ENCODE results near the gene MAN2B2. TPM values are rescaled to one million over a fixed set of nuclear protein-coding genes. Genes with fewer than 3 reads are reported as not detected.

Gene MAN2B2
- total and polyA plus RNA-seq, 9 of the 15 experiments (the other 6 are each of a cell fraction or from before 2014, with no cell fraction given): 0.21 to 8.8 (median 3.7) TPM

DNA sequence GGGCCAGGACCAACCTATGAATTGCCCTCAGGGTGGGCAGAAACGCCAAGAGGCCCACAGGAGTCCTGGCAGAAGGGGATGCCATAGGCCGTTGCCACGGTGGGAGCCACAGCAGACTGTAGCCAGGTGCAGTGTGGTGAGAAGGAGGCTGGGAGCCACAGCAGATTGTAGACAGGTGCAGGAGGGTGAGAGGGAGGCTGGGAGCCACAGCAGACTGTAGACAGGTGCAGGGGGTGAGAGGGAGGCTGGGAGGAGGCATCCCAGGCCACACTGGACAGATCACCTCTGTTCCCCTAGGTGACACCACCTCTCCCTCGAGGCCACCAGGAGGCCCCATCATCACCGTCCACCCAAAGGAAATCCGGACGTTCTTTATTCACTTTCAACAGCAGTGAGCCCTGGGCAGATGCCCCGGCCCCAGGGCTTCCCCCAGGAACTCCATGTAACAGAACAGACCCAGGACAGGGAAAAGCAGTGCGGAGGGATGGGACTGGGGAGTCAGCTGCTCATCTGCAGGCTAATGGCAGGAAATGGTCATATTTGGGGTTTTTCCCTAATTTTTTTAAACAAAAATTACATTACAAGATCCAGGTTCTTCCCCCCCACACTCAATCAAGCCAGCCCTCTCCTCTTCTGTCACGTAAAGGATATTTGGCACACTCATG, 46.0 kb downstream of the MAN2B2 start (continued):
- TF ChIP-seq, protein P1, sequence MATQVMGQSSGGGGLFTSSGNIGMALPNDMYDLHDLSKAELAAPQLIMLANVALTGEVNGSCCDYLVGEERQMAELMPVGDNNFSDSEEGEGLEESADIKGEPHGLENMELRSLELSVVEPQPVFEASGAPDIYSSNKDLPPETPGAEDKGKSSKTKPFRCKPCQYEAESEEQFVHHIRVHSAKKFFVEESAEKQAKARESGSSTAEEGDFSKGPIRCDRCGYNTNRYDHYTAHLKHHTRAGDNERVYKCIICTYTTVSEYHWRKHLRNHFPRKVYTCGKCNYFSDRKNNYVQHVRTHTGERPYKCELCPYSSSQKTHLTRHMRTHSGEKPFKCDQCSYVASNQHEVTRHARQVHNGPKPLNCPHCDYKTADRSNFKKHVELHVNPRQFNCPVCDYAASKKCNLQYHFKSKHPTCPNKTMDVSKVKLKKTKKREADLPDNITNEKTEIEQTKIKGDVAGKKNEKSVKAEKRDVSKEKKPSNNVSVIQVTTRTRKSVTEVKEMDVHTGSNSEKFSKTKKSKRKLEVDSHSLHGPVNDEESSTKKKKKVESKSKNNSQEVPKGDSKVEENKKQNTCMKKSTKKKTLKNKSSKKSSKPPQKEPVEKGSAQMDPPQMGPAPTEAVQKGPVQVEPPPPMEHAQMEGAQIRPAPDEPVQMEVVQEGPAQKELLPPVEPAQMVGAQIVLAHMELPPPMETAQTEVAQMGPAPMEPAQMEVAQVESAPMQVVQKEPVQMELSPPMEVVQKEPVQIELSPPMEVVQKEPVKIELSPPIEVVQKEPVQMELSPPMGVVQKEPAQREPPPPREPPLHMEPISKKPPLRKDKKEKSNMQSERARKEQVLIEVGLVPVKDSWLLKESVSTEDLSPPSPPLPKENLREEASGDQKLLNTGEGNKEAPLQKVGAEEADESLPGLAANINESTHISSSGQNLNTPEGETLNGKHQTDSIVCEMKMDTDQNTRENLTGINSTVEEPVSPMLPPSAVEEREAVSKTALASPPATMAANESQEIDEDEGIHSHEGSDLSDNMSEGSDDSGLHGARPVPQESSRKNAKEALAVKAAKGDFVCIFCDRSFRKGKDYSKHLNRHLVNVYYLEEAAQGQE (IDR thresholded peaks at IDR 0.05; ENCODE audit: borderline replicate concordance): peak; percentile 49
- TF ChIP-seq, protein P1 (CRISPR knock-in tag; IDR thresholded peaks at IDR 0.05; ENCODE audit: low read depth): no peak
- TF ChIP-seq, protein P2, sequence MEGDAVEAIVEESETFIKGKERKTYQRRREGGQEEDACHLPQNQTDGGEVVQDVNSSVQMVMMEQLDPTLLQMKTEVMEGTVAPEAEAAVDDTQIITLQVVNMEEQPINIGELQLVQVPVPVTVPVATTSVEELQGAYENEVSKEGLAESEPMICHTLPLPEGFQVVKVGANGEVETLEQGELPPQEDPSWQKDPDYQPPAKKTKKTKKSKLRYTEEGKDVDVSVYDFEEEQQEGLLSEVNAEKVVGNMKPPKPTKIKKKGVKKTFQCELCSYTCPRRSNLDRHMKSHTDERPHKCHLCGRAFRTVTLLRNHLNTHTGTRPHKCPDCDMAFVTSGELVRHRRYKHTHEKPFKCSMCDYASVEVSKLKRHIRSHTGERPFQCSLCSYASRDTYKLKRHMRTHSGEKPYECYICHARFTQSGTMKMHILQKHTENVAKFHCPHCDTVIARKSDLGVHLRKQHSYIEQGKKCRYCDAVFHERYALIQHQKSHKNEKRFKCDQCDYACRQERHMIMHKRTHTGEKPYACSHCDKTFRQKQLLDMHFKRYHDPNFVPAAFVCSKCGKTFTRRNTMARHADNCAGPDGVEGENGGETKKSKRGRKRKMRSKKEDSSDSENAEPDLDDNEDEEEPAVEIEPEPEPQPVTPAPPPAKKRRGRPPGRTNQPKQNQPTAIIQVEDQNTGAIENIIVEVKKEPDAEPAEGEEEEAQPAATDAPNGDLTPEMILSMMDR (IDR thresholded peaks at IDR 0.05 in 2 of 3, conservative IDR thresholded peaks at IDR 0.05 in 1 of 3; ENCODE audit: insufficient read depth in 2 of 3, low read depth in 1 of 3, low read length in 3 of 3): peak; percentile 33 to 59 (median 43); a peak in 5 of 6 replicates
- TF ChIP-seq, protein P3, sequence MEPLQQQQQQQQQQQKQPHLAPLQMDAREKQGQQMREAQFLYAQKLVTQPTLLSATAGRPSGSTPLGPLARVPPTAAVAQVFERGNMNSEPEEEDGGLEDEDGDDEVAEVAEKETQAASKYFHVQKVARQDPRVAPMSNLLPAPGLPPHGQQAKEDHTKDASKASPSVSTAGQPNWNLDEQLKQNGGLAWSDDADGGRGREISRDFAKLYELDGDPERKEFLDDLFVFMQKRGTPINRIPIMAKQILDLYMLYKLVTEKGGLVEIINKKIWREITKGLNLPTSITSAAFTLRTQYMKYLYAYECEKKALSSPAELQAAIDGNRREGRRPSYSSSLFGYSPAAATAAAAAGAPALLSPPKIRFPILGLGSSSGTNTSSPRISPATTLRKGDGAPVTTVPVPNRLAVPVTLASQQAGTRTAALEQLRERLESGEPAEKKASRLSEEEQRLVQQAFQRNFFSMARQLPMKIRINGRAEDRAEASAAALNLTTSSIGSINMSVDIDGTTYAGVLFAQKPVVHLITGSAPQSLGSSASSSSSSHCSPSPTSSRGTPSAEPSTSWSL (CRISPR knock-in tag; IDR thresholded peaks at IDR 0.05; ENCODE audit: borderline replicate concordance): no peak
- TF ChIP-seq ZKSCAN8 (CRISPR knock-in tag; IDR thresholded peaks at IDR 0.05) (no peak), ARID1B (IDR thresholded peaks at IDR 0.05) (no peak), RBM34 (IDR thresholded peaks at IDR 0.05; ENCODE audit: borderline replicate concordance, insufficient read depth, low read length) (no peak), FOXJ2 (tag; IDR thresholded peaks at IDR 0.05) (no peak), ZFP36 (IDR thresholded peaks at IDR 0.05; ENCODE audit: low read depth, low read length, partially characterized antibody) (peak; percentile 83), EGR1 (conservative IDR thresholded peaks at IDR 0.05) (no peak), GTF2A2 (tag; IDR thresholded peaks at IDR 0.05) (no peak), PTTG1 (tag; IDR thresholded peaks at IDR 0.05; ENCODE audit: low read depth) (no peak)
- TF ChIP-seq, protein P4, sequence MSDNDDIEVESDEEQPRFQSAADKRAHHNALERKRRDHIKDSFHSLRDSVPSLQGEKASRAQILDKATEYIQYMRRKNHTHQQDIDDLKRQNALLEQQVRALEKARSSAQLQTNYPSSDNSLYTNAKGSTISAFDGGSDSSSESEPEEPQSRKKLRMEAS (CRISPR knock-in tag; IDR thresholded peaks at IDR 0.05): no peak
- TF ChIP-seq, protein P5, sequence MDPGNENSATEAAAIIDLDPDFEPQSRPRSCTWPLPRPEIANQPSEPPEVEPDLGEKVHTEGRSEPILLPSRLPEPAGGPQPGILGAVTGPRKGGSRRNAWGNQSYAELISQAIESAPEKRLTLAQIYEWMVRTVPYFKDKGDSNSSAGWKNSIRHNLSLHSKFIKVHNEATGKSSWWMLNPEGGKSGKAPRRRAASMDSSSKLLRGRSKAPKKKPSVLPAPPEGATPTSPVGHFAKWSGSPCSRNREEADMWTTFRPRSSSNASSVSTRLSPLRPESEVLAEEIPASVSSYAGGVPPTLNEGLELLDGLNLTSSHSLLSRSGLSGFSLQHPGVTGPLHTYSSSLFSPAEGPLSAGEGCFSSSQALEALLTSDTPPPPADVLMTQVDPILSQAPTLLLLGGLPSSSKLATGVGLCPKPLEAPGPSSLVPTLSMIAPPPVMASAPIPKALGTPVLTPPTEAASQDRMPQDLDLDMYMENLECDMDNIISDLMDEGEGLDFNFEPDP (CRISPR knock-in tag; IDR thresholded peaks at IDR 0.05): no peak

All from K562 (cell line).